Gastrocnemius medialis (tissue), 4 donors: Measurements from ENCODE around the gene ABCC3. TPM values are rescaled to one million over a fixed set of nuclear protein-coding genes. Genes with fewer than 3 reads are reported as not detected.

Experiments
- ATAC-seq, 2 donors: fragments of 150-250 bp; one replicate each; pipeline ENCODE4 v1.9.1; 2016
- DNase-seq, 2 donors: peaks; one replicate each; pipeline ENCODE4 v3.0.0-alpha.2; 2019
- H3K27ac ChIP-seq, 4 donors: fragments of 200-600 bp; sonication (generic); 1 replicate in 1 of 4; 2 replicates in 3 of 4; pipeline ENCODE4 v1.5.1; 2016 to 2018; ENCODE audit warnings: mild to moderate bottlenecking in 2 of 4, moderate library complexity in 1 of 4
- H3K27me3 ChIP-seq, 3 donors: fragments of 200-600 bp; sonication (generic) in 2 of 3; 1 replicate in 1 of 3; 2 replicates in 2 of 3; pipeline versions ENCODE4 v1.5.1 to v1.6.0; 2016 to 2019; ENCODE audit warnings: mild to moderate bottlenecking in 1 of 3, moderate library complexity in 1 of 3
- H3K36me3 ChIP-seq, 2 donors: fragments of 200-600 bp; sonication (generic) in 1 of 2; one replicate each; pipeline ENCODE4 v1.5.1; 2017 to 2018
- H3K4me1 ChIP-seq, 2 donors: fragments of 200-600 bp; sonication (generic) in 1 of 2; one replicate each; pipeline ENCODE4 v1.5.1; 2016 to 2017; ENCODE audit warnings: mild to moderate bottlenecking in 2 of 2
- H3K4me3 ChIP-seq, 4 donors: fragments of 200-600 bp; sonication (generic) in 3 of 4; 1 replicate in 1 of 4; 2 replicates in 3 of 4; pipeline ENCODE4 v1.5.1; 2016 to 2019; ENCODE audit warnings: mild to moderate bottlenecking in 2 of 4
- H3K9me3 ChIP-seq, 3 donors: fragments of 200-600 bp; sonication (generic) in 2 of 3; 1 replicate in 1 of 3; 2 replicates in 2 of 3; pipeline ENCODE4 v1.5.1; 2016 to 2019
- POLR2A ChIP-seq, 2 donors: fragments of 450-650 bp; IDR thresholded peaks; one replicate each; pipeline ENCODE4 v1.6.1; 2017; ENCODE audit warnings: antibody characterized with exemption in 2 of 2, mild to moderate bottlenecking in 2 of 2, moderate library complexity in 2 of 2
- in situ Hi-C, 4 donors: fragments of 200-750 bp; cut with MboI; loops; one replicate each; pipeline versions ENCODE4 v1.15.0 to v1.8.0; 2017; ENCODE audit warnings: low sequenced_read_pairs in 4 of 4
- intact Hi-C: fragments of 100-400 bp; cut with DNase I; formaldehyde crosslinking; loops from one replicate; pipeline ENCODE4 v1.15.1; 2023; ENCODE audit warnings: low total_unique reads
- total RNA-seq, 4 donors: library from RNA; depleted of rRNA; stranded (reverse); fragments of >200 nt; gene quantifications; one replicate each; pipeline versions ENCODE4 v1.1.0 to v1.2.3, GENCODE V29; 2016
- TF ChIP-seq, protein P1 (sequence below), 5 experiments: fragments of 450-650 bp in 3 of 5; fragments of 200-600 bp in 2 of 5; sonication (generic) in 2 of 5; IDR thresholded peaks in 4 of 5; conservative IDR thresholded peaks in 1 of 5; 1 replicate in 4 of 5; 2 replicates in 1 of 5; pipeline ENCODE4 v1.5.1; 2016 to 2019; ENCODE audit warnings: antibody characterized with exemption in 5 of 5, mild to moderate bottlenecking in 3 of 5, moderate library complexity in 3 of 5

The ABCC3 gene
- total RNA-seq, 4 donors from 2014 or later, result 0.51 to 1.3 (median 0.76) TPM

DNA sequence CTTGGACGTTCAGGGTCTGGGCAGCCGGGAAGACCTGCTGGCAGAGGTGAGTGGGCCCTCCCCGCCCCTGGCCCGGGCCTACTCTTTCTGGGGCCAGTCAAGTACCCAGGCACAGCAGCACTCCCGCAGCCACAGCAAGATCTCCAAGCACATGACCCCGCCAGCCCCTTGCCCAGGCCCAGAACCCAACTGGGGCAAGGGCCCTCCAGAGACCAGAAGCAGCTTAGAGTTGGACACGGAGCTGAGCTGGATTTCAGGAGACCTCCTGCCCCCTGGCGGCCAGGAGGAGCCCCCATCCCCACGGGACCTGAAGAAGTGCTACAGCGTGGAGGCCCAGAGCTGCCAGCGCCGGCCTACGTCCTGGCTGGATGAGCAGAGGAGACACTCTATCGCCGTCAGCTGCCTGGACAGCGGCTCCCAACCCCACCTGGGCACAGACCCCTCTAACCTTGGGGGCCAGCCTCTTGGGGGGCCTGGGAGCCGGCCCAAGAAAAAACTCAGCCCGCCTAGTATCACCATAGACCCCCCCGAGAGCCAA is 8.6 kb upstream of the ABCC3 start:
- Histone ChIP-seq H3K27me3 (peaks cover 0 to 13% (median 7%) of the 10 kb centered on the region in 3 donors), H3K9me3 (no peaks in the 10 kb centered on the region), H3K36me3 (no peaks in the 10 kb centered on the region), H3K4me3 (no peak overlapping the region), H3K27ac (no peak overlapping the region), H3K4me1 (no peaks in the 10 kb centered on the region)
- peak; percentile 16 to 64 for DNase-seq
- intact Hi-C loops, result loop anchor here (1.0 to 2.0 kb wide), 2 partner anchors 79 to 147 kb away; partner anchors contain the start of genes RSAD1 and SPATA20
- in situ Hi-C loops, result loop anchor here (5.0 to 25.0 kb wide), 4 partner anchors 71 to 89 kb away; partner anchors contain the start of genes SPATA20 (in 2 of the 4) and EPN3 (in 1 of the 4)
- TF ChIP-seq POLR2A (IDR thresholded peaks at IDR 0.05), result no peak
- TF ChIP-seq, protein P1, sequence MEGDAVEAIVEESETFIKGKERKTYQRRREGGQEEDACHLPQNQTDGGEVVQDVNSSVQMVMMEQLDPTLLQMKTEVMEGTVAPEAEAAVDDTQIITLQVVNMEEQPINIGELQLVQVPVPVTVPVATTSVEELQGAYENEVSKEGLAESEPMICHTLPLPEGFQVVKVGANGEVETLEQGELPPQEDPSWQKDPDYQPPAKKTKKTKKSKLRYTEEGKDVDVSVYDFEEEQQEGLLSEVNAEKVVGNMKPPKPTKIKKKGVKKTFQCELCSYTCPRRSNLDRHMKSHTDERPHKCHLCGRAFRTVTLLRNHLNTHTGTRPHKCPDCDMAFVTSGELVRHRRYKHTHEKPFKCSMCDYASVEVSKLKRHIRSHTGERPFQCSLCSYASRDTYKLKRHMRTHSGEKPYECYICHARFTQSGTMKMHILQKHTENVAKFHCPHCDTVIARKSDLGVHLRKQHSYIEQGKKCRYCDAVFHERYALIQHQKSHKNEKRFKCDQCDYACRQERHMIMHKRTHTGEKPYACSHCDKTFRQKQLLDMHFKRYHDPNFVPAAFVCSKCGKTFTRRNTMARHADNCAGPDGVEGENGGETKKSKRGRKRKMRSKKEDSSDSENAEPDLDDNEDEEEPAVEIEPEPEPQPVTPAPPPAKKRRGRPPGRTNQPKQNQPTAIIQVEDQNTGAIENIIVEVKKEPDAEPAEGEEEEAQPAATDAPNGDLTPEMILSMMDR (IDR thresholded peaks at IDR 0.05 in 4 of 5, conservative IDR thresholded peaks at IDR 0.05 in 1 of 5), result peak; percentile 34 to 82 (median 79)
- ATAC-seq, result peak; percentile 79 to 88

DNA sequence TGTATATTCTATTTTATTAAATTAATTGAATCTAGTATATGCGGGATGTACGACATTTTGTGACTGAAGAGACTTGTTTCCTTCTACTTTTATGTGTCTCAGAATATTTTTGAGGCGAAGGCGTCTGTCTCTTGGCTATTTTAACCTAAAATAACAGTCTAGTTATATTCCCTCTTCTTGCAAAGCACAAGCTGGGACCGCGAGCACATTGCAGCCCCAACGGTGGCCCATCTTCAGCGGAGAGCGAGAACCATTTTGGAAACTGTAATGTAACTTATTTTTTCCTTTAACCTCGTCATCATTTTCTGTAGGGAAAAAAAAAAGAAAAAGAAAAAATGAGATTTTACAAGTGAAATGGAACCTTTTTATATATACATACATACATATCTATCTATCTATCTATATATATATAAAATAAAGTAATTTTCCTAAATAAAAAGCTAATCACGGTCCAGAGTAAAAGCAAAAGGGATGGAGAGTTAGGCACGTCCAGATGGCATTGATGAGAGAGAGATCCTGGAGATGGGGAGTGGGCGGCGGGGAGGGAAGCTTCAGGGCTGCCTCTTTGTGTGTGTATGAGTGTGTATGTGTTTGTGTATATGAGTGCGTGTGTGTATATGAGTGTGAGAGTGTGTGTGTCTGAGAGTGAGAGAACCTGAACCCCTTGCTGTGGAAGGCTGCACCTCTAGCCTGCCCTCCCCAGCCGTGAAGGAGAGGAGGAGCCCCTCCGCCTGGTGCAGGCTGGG is 7.5 kb upstream of the ABCC3 start:
- TF ChIP-seq, protein P1 (IDR thresholded peaks at IDR 0.05 in 4 of 5, conservative IDR thresholded peaks at IDR 0.05 in 1 of 5), result no peak
- TF ChIP-seq POLR2A (IDR thresholded peaks at IDR 0.05), result no peak
- H3K9me3 ChIP-seq, result no peaks in the 10 kb centered on the region
- no peak for DNase-seq
- no peak for ATAC-seq
- peaks cover 0 to 8% (median 7%) of the 10 kb centered on the region in 3 donors for H3K27me3 ChIP-seq
- intact Hi-C loops (loop anchor here (2.0 kb wide), 1 partner anchor 148 kb away; the partner anchor contains the start of gene RSAD1), in situ Hi-C loops (loop anchor here (5.0 to 25.0 kb wide), 4 partner anchors 72 to 90 kb away; partner anchors contain the start of genes SPATA20 (in 2 of the 4) and EPN3 (in 1 of the 4))
- H3K27ac ChIP-seq, result no peak overlapping the region
- H3K4me3 ChIP-seq, result no peak overlapping the region
- no peaks in the 10 kb centered on the region for H3K36me3 ChIP-seq
- no peaks in the 10 kb centered on the region for H3K4me1 ChIP-seq

DNA sequence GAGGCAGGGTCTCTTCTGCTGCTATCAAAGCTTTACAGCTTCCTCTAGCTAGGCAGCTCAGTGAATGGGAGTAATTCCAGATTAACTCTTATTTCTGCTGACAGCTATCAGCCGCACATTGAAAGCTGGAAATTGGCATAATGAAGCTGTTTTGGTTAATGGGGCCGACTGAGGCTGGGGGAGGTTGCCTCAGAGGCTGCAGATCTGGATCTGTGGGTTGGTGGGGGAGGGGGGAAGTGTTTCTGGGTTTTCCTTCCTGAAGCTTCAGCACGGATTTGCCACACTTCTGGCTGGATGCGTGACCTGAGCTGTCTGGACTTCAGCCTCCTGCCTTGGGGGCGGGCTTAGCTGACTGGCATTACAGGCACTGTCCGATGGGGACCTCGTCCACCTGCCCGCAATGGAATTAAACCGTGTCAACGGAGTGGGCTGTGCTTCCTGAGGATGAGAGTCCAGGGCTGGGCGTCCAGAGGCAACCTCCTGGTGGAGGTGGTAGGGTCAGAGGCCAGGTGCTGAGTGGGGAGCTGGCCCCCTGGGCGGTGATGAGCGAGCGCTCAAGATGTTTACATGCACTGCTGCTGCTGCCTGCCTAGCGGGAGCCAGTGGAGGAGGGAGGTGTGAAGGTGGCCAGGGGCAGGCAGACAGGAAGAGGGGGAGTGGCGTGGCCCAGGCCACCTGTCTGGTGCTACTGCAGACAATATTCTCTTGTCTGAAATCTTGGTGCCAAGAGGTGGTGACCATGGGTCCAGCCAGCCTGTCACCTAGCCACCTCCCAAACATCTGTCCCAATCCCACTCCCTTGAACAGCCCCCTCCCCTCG is 6.7 kb upstream of the ABCC3 start:
- intact Hi-C loops, result loop anchor here (2.0 kb wide), 1 partner anchor 149 kb away; the partner anchor contains the start of gene RSAD1
- DNase-seq, result no peak
- Histone ChIP-seq H3K4me1 (no peaks in the 10 kb centered on the region), H3K36me3 (no peaks in the 10 kb centered on the region), H3K4me3 (no peak overlapping the region), H3K27ac (no peak overlapping the region), H3K27me3 (peaks cover 0 to 8% (median 7%) of the 10 kb centered on the region in 3 donors), H3K9me3 (no peaks in the 10 kb centered on the region)
- TF ChIP-seq POLR2A (IDR thresholded peaks at IDR 0.05), result no peak
- TF ChIP-seq, protein P1 (IDR thresholded peaks at IDR 0.05 in 4 of 5, conservative IDR thresholded peaks at IDR 0.05 in 1 of 5), result no peak
- no peak for ATAC-seq
- in situ Hi-C loops, result loop anchor here (5.0 to 25.0 kb wide), 4 partner anchors 73 to 91 kb away; partner anchors contain the start of genes SPATA20 (in 2 of the 4) and EPN3 (in 1 of the 4)

DNA sequence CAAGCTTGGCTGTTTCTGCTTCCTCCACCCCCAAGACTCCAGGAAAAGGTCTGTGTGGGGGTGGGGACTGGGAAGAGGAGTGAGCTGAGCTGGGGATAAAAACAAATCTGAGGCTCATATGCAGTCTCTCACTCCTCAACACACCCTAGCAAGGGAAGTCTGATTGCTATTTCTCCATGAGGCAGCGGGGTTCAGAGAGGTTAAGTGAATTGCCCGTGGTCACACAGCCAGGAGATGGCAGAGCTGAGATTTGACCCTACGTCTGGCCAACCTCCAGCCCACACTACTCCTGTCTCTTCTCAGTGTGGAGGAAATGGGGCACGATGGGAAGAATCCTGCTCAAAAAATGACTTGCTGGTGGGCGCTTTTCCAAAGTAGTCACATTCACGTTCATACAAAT is 4.8 kb upstream of the ABCC3 start:
- ATAC-seq (no peak), DNase-seq (no peak)
- in situ Hi-C loops, result loop anchor here (5.0 to 25.0 kb wide), 5 partner anchors 65 to 93 kb away; partner anchors contain the start of genes SPATA20 (in 2 of the 4) and EPN3 (in 1 of the 4)
- peaks cover 13 to 19% (median 18%) of the 10 kb centered on the region in 3 donors for H3K27me3 ChIP-seq
- peaks cover 1 to 6% of the 10 kb centered on the region in 2 donors for H3K4me1 ChIP-seq
- H3K4me3 ChIP-seq, result no peak overlapping the region
- TF ChIP-seq, protein P1 (IDR thresholded peaks at IDR 0.05 in 4 of 5, conservative IDR thresholded peaks at IDR 0.05 in 1 of 5), result no peak
- TF ChIP-seq POLR2A (IDR thresholded peaks at IDR 0.05), result no peak
- H3K27ac ChIP-seq, result no peak overlapping the region
- H3K9me3 ChIP-seq, result no peaks in the 10 kb centered on the region
- intact Hi-C loops, result loop anchor here (2.0 kb wide), 1 partner anchor 65 kb away; no protein-coding TSS in a partner anchor
- no peaks in the 10 kb centered on the region for H3K36me3 ChIP-seq
